Heart right ventricle (tissue), 16 donors: ENCODE results near the gene CCDC116. TPM values are rescaled to one million over a fixed set of nuclear protein-coding genes. Genes with fewer than 3 reads are reported as not detected.

Source experiments
- ATAC-seq, 8 donors: fragments of 200-7000 bp; cut with Tn5 transposase; one replicate each; pipeline ENCODE4 v1.9.1; 2020; ENCODE audit warnings: mild to moderate bottlenecking in 8 of 8, moderate library complexity in 8 of 8, moderate number of reproducible peaks in 1 of 8
- DNase-seq, 2 donors: peaks; one replicate each; pipeline ENCODE4 v3.0.0-alpha.2; 2020
- H3K27ac ChIP-seq, 10 donors: fragments of 200-600 bp; sonication (generic) in 2 of 10; one replicate each; pipeline versions ENCODE4 v1.5.0 to v1.8.0; 2020 to 2022; ENCODE audit warnings: mild to moderate bottlenecking in 3 of 10
- H3K27me3 ChIP-seq, 7 donors: fragments of 200-600 bp; one replicate each; pipeline ENCODE4 v1.8.0; 2021 to 2022; ENCODE audit warnings: mild to moderate bottlenecking in 2 of 7
- H3K36me3 ChIP-seq, 9 donors: fragments of 200-600 bp; sonication (generic) in 1 of 9; one replicate each; pipeline versions ENCODE4 v1.5.0 to v1.8.0; 2020 to 2022; ENCODE audit warnings: mild to moderate bottlenecking in 2 of 9
- H3K4me1 ChIP-seq, 9 donors: fragments of 200-600 bp; sonication (generic) in 1 of 9; one replicate each; pipeline versions ENCODE4 v1.5.0 to v1.8.0; 2020 to 2022; ENCODE audit warnings: mild to moderate bottlenecking in 4 of 9
- H3K4me3 ChIP-seq, 10 donors: fragments of 200-600 bp; sonication (generic) in 2 of 10; one replicate each; pipeline versions ENCODE4 v1.5.0 to v1.8.0; 2020 to 2022; ENCODE audit warnings: mild to moderate bottlenecking in 7 of 10, moderate library complexity in 2 of 10
- H3K9me3 ChIP-seq, 11 donors: fragments of 200-600 bp in 10 of 11; sonication (generic) in 2 of 11; one replicate each; pipeline versions ENCODE4 v1.5.0 to v1.8.0; 2013 to 2022; ENCODE audit warnings: mild to moderate bottlenecking in 2 of 11, control low read depth in 1 of 11, moderate library complexity in 1 of 11
- CTCF ChIP-seq, 9 donors: fragments of 200-600 bp; sonication (generic) in 2 of 9; IDR thresholded peaks; one replicate each; pipeline versions ENCODE4 v1.5.0 to v1.8.0; 2021 to 2022; ENCODE audit warnings: antibody characterized with exemption in 9 of 9, mild to moderate bottlenecking in 5 of 9, moderate library complexity in 1 of 9
- WGBS, 2 donors: extraction: QIAGEN DNeasy Blood & Tissue Kit; methylation state at CpG; one replicate each; pipeline ENCODE4 v1.1.7; 2013; ENCODE audit warnings: inconsistent platforms in 1 of 2; 5-methylcytosine and 5-hydroxymethylcytosine counted together
- intact Hi-C, 10 donors: fragments of 100-400 bp; cut with DNase I; formaldehyde crosslinking; loops; one replicate each; pipeline versions ENCODE4 v1.11.1 to v1.14.2; 2022
- polyA plus RNA-seq, 2 donors: library from polyadenylated mRNA; stranded (reverse); fragments of 200-250 nt; gene quantifications; one replicate each; pipeline ENCODE4 v1.2.3, GENCODE V29; 2013
- total RNA-seq, 10 donors: library from RNA; stranded (reverse); fragmentation: NEBNext Ultra II Directional in 3 of 10; extraction: Animal tissue kit (Norgen Biotek cat#: 25700) in 3 of 10; gene quantifications; one replicate each; pipeline versions ENCODE4 v1.2.1 to v1.2.4, GENCODE V29; 2021 to 2023
- donor health status: Arrhythmogenic right ventricular cardiomyopathy.
- donor health status: ischemic (EF 13 %, LVEDD 7.1; RV severe dilation, severe dysfunction).
- donor health status: healthy with polysubstance abuse.
- donor health status: DM: no; HTN: yes; CAD: no.
- donor health status: DM: no; HTN: no; CAD: no.
- donor health status: ischemic (EF 25% LVEDD 6.9; RV normal size, moderate dysfunction).
- donor health status: ischemic (EF 25% LVEDD 5.7; RV mildly dilated, moderate dysfunction).
- donor health status: healthy.
- donor health status: DM: yes; HTN: yes; CAD: no.
- donor health status: Ischemic cardiomyopathy.
- donor health status: ischemic (EF 35%, LVEDD 5.7; RV mildly dilated, moderate dysfunction).
- donor health status: nonischemic (EF 11% LVEDD 7.7; RV severe dilation, severe dysfunction).
- donor health status: DM: yes; HTN: yes; CAD: no.
- donor health status: PGD.
- donor health status: ischemic (EF 29% LVEDD 5.4; RV normal size, mild dysfunction).
- donor health status: nonischemic (EF 23%, LVEDD 6.1; RV moderate dilation, normal function).

CCDC116 gene
- total and polyA plus RNA-seq, 12 donors: 0.11 to 1.2 (median 0.28) TPM; not detected in 4

DNA sequence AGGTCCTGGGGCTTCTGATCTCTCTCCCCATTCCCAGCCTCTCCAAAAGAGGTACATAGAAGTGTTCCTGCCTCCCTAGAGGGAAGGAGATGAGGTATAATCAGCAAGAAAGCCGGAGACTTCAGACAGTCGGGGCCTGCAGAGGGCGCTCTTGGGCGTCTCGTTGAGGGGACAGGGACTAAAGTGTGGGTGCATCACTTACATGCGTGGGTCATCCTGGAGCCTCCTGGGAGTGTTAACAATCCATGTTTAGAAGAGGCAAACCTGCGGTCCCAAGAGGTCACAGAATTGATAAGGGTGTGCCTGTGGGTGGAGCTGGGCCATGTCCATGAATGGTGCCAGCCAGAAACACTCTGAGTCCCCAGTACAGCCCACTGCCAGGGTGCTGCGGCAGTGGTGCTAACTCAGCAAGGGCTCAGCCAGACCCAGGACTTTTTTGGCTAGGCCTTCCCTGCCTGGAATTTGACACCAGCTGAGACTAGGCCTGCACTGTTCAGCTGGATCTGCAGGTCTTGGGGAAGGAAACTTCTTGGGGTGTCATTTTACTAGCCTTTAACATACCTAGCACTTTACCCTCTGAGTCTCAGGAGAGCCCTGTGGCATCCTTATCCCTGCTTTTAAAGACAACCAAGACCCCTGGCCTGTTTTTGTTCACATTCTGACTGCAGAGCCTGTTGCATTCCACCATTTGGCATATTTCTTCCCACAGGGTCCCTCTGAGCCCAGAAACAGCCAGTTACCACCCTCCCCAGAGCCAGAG lies 8.3 kb upstream of the CCDC116 start:
- DNase-seq: peak in 1 of 2 donors; percentile 41
- intact Hi-C loops: loop anchor here in 3 of 10 donors (5.0 to 10.0 kb wide), 2 partner anchors 49 to 52 kb away; no protein-coding TSS in a partner anchor
- Histone ChIP-seq H3K27ac (peak overlapping the region in 4 of 10 donors; percentile 1 to 52 (median 32)), H3K36me3 (peaks cover 0 to 49% (median 8%) of the 10 kb centered on the region in 9 donors), H3K4me1 (peaks cover 0 to 64% (median 54%) of the 10 kb centered on the region in 9 donors), H3K9me3 (no peaks in the 10 kb centered on the region), H3K27me3 (no peaks in the 10 kb centered on the region), H3K4me3 (no peak overlapping the region)
- WGBS, 2 donors: 50 to 51% methylated on average over 8 of the region's 8 CpGs
- TF ChIP-seq CTCF (IDR thresholded peaks at IDR 0.05): peak in 7 of 9 donors; percentile 10 to 48 (median 41)
- ATAC-seq: peak in 7 of 8 donors; percentile 29 to 74 (median 52)

GRCh38 chr22:21624880-21625791 lies 7.4 kb upstream of the CCDC116 start:
- H3K4me3 ChIP-seq: no peak overlapping the region
- no peak for DNase-seq
- peaks cover 0 to 62% (median 60%) of the 10 kb centered on the region in 9 donors for H3K4me1 ChIP-seq
- peak overlapping the region in 2 of 10 donors; percentile 34 to 52 for H3K27ac ChIP-seq
- ATAC-seq: no peak
- intact Hi-C loops: loop anchor here in 7 of 10 donors (5.0 to 10.0 kb wide), 6 partner anchors 38 to 58 kb away; partner anchors contain the start of gene UBE2L3 (in 1 of the 7)
- H3K27me3 ChIP-seq: no peaks in the 10 kb centered on the region
- 73 to 85% methylated on average over 12 of the region's 12 CpGs for WGBS, 2 donors
- peaks cover 0 to 44% (median 8%) of the 10 kb centered on the region in 9 donors for H3K36me3 ChIP-seq
- no peak for TF ChIP-seq CTCF (IDR thresholded peaks at IDR 0.05)
- H3K9me3 ChIP-seq: no peaks in the 10 kb centered on the region

- H3K4me1 ChIP-seq: peaks cover 0 to 66% (median 53%) of the 10 kb centered on the region in 9 donors
- intact Hi-C loops: loop anchor here in 6 of 10 donors (5.0 to 10.0 kb wide), 5 partner anchors 39 to 59 kb away; partner anchors contain the start of gene UBE2L3 (in 1 of the 6)
- H3K9me3 ChIP-seq: no peaks in the 10 kb centered on the region
- 65 to 67% methylated on average over 4 of the region's 4 CpGs for WGBS, 2 donors
- DNase-seq (no peak), ATAC-seq (no peak)
- no peaks in the 10 kb centered on the region for H3K27me3 ChIP-seq
- no peak for TF ChIP-seq CTCF (IDR thresholded peaks at IDR 0.05)
- peaks cover 0 to 40% (median 8%) of the 10 kb centered on the region in 9 donors for H3K36me3 ChIP-seq
- no peak overlapping the region for H3K27ac ChIP-seq
- H3K4me3 ChIP-seq: no peak overlapping the region
Observed at GRCh38 chr22:21626073-21626734, 6.4 kb upstream of the CCDC116 start.
